Amygdala (tissue), 56 donors: ENCODE results near the gene CAMTA1.

ENCODE experiments used
- DNase-seq, 56 donors: peaks; one replicate each; lab custom pipeline; 2025; lab: John Stamatoyannopoulos, UW

CAMTA1 gene

GRCh38 chr1:7284839-7285435, 499.7 kb downstream of the CAMTA1 start:
- DNase-seq = no peak

DNA sequence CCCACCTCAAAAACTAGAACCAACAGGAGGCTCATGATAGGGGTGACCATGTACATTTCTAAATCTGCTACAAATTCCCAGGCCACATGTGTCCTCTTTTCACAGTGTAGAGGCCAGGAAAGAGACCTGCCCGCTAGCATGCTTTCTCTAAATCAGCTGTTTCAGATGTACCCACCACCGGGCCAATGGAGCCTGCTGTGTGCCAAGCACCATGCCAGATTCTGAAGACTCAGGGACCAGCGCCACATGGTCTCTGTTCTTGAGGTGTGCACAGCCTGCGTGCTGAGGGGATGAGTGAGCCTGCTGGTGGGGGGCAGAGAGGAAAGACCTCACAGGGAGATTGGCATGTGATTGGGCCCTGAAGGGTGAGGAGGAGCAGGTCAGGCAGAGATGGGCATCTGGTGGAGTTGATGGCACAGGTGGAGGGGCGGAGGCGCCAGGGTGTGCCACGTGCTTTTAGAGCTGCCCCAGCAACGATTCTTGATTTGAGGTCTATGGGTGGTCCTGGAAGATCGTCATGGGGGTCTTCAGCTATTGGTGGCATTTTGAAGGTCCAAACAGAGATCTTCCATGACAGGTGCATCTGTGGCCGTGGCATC, 500.7 kb downstream of the CAMTA1 start:
- DNase-seq = no peak

DNA sequence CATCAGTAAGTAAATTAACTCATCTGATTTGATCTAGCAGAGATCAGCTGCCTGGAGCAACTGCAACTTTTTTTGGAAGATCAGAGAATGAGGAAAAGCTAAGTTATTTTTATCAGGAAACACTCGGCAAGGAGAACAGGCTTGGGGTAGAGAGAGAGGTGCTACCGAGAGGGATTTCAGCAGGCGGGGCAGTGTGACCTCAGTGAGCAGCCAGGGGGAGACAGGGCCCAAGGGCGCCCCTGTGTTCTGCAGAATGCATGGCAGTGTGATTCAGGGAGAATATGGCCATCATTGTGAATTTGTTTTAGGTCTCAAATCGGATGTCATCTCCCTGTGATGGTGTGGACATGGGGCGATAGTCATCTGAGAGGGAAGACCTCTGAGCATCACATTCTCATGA, 501.8 kb downstream of the CAMTA1 start:
- DNase-seq = no peak

GRCh38 chr1:7288992-7289391, 503.7 kb downstream of the CAMTA1 start:
- DNase-seq = no peak

DNA sequence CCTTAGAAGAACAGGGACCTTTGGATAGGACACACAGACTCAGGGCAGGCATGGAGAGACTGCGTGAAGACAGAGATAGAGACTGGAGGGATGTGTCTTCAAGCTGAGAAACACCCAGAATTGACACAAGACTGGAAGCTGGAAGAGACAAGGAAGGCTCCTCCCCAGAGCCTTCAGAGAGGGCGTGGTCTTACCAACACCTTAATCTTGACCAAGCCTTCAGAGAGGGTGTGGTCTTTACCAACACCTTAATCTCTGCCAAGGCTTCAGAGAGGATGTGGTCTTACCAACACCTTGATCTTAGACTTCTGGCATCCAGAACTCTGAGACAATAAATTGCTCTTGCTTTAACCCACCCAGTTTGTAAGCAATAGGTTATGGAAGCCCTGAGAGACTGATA, 504.4 kb downstream of the CAMTA1 start:
- no peak for DNase-seq

- peak in 41 of 56 donors; percentile 7 to 79 (median 43) for DNase-seq
Observed at GRCh38 chr1:7290971-7291970, 506.0 kb downstream of the CAMTA1 start.

DNA sequence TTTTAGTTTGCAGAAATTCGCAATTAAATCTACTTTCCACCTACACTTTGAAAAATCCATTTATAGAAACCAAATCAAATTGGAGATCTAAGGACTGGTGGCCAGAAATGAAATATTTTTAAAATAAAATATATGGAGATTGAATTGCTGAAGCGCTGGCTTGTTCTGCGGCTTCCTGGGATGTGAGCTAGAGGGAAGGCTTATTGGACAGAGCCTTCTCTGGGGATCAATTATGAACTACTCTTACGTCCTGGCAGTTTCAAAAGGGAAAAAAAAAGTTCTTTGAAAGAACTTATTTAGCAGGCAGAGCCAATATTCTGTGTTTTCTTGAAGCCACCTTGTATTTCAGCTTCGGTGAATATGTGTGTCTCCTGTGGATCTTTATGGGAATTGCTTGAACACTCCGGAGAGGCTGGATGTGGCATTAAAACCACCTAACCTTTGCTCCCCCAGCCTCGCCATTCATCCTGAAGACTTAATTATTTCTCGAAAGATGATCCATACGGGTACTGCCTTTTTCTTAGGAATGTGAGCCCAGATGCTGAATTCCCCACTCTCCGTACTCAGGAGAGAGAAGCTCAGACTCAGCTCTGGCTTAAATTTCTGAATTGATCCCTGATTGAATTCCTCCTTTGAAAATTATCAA, 506.9 kb downstream of the CAMTA1 start:
- no peak for DNase-seq

DNA sequence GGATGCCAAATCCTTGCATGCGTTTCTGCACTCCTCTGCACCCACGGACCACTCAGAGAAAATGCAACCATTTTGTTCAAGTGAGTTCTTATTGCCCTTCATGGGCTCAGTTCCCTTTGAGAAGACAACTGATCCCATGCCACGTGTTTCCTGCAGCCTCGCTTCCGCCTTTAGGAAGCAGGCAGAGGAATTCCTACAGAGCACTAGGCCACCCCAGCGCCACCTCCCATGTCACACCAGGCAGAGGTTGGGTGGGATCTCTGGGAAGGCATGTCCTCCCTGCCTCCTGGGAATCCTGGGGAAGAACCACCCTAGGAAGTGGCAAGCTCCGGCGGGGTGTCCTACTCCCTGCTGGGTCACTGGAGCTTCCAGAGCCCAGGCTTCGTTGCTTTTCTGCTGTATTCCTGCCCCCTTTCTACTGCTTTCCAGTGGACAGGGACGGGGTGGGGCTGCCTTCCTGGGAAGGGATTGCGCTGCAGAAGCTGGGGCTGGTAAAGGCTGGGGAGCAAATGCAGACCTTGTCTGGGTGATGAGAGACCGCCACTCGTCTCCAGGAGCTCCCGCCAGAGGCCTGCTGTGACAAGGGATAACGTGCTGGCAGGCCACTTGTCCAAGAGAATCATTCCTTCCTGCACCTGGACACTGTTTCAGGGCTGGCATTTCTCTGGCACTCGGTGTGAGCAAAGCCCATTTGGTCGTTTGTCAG, 507.6 kb downstream of the CAMTA1 start:
- DNase-seq = no peak

GRCh38 chr1:7293702-7294629, 508.7 kb downstream of the CAMTA1 start:
- DNase-seq = no peak

DNA sequence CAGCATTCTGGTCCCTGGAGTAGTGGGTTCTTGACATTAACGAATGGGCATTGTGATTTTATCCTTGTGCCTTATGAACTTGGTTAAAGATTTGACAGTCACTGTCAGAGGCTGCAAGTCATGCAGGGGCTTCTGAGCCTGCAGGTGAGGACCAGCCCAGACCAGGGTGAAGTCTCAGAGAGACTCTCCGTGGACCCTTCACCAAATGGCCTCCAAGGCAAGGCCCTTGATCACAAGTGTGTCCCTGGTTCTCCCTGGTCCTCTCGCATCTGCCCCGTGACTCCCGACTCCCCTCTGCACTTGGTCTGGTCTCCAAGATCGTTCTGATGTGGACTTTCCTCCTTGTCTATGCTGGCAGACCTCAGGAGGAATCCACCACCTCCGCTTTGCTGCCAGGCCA, 509.4 kb downstream of the CAMTA1 start:
- DNase-seq = no peak

- DNase-seq = no peak
Observed at GRCh38 chr1:7295946-7296345, 510.7 kb downstream of the CAMTA1 start.

DNA sequence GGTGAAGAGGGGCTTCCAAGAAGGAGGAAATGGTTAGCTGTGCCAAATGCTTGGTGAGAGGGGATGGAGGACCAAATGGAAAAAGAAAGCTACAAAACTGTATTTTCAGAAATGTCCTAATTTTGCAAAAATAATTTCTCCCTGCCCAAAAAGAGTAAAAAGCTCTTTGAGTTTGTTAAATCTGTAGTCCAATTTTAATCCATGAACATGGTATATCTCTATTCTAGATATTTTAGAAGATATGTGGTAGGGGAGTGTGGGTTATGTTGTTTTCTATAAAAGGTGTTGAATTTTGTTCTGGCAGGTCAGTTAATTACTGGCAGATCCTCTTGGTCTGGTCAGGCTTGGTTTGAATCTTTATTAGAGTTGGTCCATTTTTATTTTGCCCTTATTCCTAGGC, 511.7 kb downstream of the CAMTA1 start:
- DNase-seq = no peak

GRCh38 chr1:7298145-7298544, 512.9 kb downstream of the CAMTA1 start:
- no peak for DNase-seq

DNA sequence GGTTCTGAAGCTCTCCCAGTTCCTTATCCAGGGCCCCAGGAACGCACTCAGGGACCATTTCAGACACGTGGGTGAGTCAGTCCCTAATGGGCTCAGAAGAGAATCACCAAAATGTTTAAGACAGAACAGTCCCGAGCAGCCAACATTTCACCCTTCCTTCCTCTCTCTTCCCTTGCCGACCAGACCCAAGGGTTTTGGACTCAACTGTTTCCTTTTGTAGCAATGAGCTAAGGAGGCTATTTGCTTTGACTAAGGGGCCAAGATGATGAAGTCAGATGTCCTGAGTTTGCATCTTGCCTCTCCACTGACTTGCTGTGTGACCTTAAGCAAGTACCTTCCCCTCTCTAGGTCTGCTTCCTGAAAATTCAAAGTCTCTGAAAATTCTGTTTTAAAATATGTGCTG, 513.5 kb downstream of the CAMTA1 start:
- no peak for DNase-seq

- peak in 46 of 56 donors; percentile 11 to 78 (median 43) for DNase-seq
Observed at GRCh38 chr1:7299329-7299799, 514.1 kb downstream of the CAMTA1 start.

GRCh38 chr1:7299994-7300393, 514.7 kb downstream of the CAMTA1 start:
- no peak for DNase-seq

DNA sequence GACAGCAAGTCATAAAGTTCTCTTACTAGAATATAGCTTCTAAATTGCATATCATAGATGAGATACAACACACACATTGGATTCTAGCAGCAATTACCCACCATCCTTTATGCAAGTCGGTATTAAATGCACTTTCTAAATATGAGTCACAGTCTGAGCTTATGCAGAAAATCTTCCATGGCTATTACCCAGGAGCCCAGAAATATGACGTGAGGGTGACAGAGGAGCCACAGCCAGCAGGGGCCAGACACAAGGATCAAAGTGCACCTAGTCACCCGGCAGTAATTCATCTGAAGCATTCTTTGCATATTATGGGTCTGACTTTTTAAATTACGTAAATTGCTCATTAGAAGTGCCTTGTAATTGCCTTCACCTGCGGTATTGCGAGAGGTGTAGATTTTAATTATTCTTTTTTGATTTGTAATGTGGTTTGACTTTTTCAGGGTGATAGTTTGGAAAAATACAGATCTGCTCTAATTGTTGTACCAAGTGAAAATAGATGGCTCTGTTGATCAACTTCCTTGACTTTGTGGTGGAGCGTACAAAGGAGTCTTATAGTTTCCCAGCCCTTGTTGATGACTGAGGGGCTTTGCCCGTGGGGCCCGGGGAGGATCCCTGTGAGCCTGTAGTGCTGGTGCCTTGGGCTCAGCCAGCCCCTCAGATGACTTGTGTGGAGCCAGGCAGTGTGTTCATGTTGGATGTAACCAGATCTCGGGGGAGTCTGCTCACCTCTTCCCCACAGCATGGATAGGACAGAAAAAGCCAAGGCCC, 515.8 kb downstream of the CAMTA1 start:
- DNase-seq = no peak

GRCh38 chr1:7301664-7301981, 516.4 kb downstream of the CAMTA1 start:
- DNase-seq = no peak
